Measurements from ENCODE around the gene PIP5KL1. TPM values are rescaled to one million over a fixed set of nuclear protein-coding genes. Genes with fewer than 3 reads are reported as not detected.

Gene PIP5KL1
- total and polyA plus RNA-seq, 2 of the 8 experiments (the other 6 are each of a cell fraction or from before 2014, with no cell fraction given), result 13.4 to 15.4 TPM

GRCh38 chr9:127967151-127967809 is 36.7 kb upstream of the PIP5KL1 start:
- H4K8ac ChIP-seq (ENCODE audit: extremely low read depth, insufficient read depth, low read length), result peak overlapping the region; percentile 58
- peaks cover 33% of the 10 kb centered on the region for H3K79me1 ChIP-seq (ENCODE audit: low read depth, low read length)
- H2BK15ac ChIP-seq (ENCODE audit: low read length), result no peak overlapping the region
- no peak overlapping the region for H2AK5ac ChIP-seq (ENCODE audit: low read depth, low read length)
- H4K20me1 ChIP-seq (replicated peaks in 1 of 2; ENCODE audit: control insufficient read depth in 1 of 2, insufficient read depth in 2 of 2, low read length in 2 of 2), result peaks cover 27 to 48% of the 10 kb centered on the region in 2 experiments
- POLR2A ChIA-PET (ENCODE audit: partially characterized antibody), result interaction anchor here (1.2 kb wide), 1 partner anchor 10 kb away, joined by 5 read pairs; no protein-coding TSS in a partner anchor
- H2BK20ac ChIP-seq (ENCODE audit: low read length), result no peak overlapping the region
- no peak overlapping the region for H3K18ac ChIP-seq (ENCODE audit: extremely low read depth, low read length)
- H2BK5ac ChIP-seq (ENCODE audit: low read depth, low read length), result no peak overlapping the region
- H3K27ac ChIP-seq (ENCODE audit: low read depth, low read length), result no peak overlapping the region
- no peak overlapping the region for H4K91ac ChIP-seq (replicated peaks; ENCODE audit: insufficient read length, low read length)
- H3K4ac ChIP-seq (replicated peaks; ENCODE audit: insufficient read length, low read depth, low read length), result no peak overlapping the region
- no peak overlapping the region for H4K5ac ChIP-seq (ENCODE audit: insufficient read length, low read depth, low read length)
- no peak overlapping the region for H2AFZ ChIP-seq (ENCODE audit: low read length)
- CTCF ChIA-PET (ENCODE audit: partially characterized antibody), result interaction anchor here (0.6 to 1.6 kb wide), 3 partner anchors 13 to 183 kb away, joined by 3 read pairs; no protein-coding TSS in a partner anchor
- H2BK120ac ChIP-seq (replicated peaks; ENCODE audit: low read depth, low read length), result no peak overlapping the region
- no peaks in the 10 kb centered on the region for H3K23me2 ChIP-seq (ENCODE audit: low read depth, low read length)
- DNase-seq (ENCODE audit: low read depth in 1 of 2, low spot score in 2 of 2), result no peak
- H3K56ac ChIP-seq (replicated peaks; ENCODE audit: insufficient read length, low read depth, low read length), result no peak overlapping the region
- WGBS, 2 experiments (ENCODE audit: extremely low coverage in 1 of 2, insufficient coverage in 1 of 2, insufficient read length in 1 of 2, insufficient replicate concordance in 2 of 2, low coverage in 1 of 2, low lambda C conversion rate in 2 of 2, missing lambda C conversion rate in 1 of 2), result 94% methylated on average over 7 of the region's 9 CpGs; no CpG with 5 or more reads in 1 of the 2 experiments
- FAIRE-seq, result no peak
- peaks cover 5 to 97% of the 10 kb centered on the region in 2 experiments; a peak in 3 of 4 replicates for H3K79me2 ChIP-seq (ENCODE audit: control insufficient read depth in 1 of 2, insufficient read depth in 2 of 2, low read length in 2 of 2)
- H3K23ac ChIP-seq (ENCODE audit: insufficient read length), result no peak overlapping the region
- 0 out of 2 replicates have a peak overlapping the region, but pooled peaks have one; percentile 1 for H2BK12ac ChIP-seq (ENCODE audit: low read depth, low read length)
- H3K27me3 ChIP-seq (replicated peaks in 1 of 4; ENCODE audit: control insufficient read depth in 3 of 4, extremely low read depth in 1 of 4, insufficient read depth in 3 of 4, low read length in 3 of 4), result no peaks in the 10 kb centered on the region
- H3K4me3 ChIP-seq (ENCODE audit: extremely low read depth in 1 of 4, insufficient read depth in 2 of 4, low read depth in 3 of 4, low read length in 4 of 4), result no peak overlapping the region
- no peak overlapping the region for H3K9ac ChIP-seq (replicated peaks in 1 of 4; ENCODE audit: extremely low read depth in 1 of 4, low read depth in 3 of 4, low read length in 3 of 4)
- H3K4me1 ChIP-seq (replicated peaks in 1 of 4; ENCODE audit: control insufficient read depth in 3 of 4, insufficient read depth in 4 of 4, low read length in 3 of 4), result peaks cover 0 to 56% (median 30%) of the 10 kb centered on the region in 4 experiments; a peak in 6 of 7 replicates
- no peaks in the 10 kb centered on the region for H3K9me3 ChIP-seq (ENCODE audit: insufficient read depth in 2 of 2, low read depth in 1 of 2, low read length in 1 of 2)
- H3K4me2 ChIP-seq (ENCODE audit: insufficient read depth in 1 of 2, low read depth in 2 of 2, low read length in 2 of 2), result no peak overlapping the region
- no peaks in the 10 kb centered on the region for H3K36me3 ChIP-seq (ENCODE audit: control insufficient read depth in 2 of 4, insufficient read depth in 4 of 4, low read length in 3 of 4)
- TF ChIP-seq BACH1 (IDR thresholded peaks at IDR 0.05; ENCODE audit: low read length) (no peak), KDM1A (IDR thresholded peaks at IDR 0.05; ENCODE audit: borderline replicate concordance, low read length) (no peak), MAFK (IDR thresholded peaks at IDR 0.05; ENCODE audit: low read depth, low read length) (no peak), ZNF274 (IDR thresholded peaks at IDR 0.05; ENCODE audit: borderline replicate concordance, extremely low read depth, low read length) (no peak), CTCF (IDR thresholded peaks at IDR 0.05; ENCODE audit: control extremely low read depth in 1 of 3, insufficient read depth in 1 of 3, low read depth in 1 of 3, low read length in 3 of 3) (no peak), SP2 (IDR thresholded peaks at IDR 0.05; ENCODE audit: low read length) (no peak), CREB1 (IDR thresholded peaks at IDR 0.05) (no peak), SP1 (IDR thresholded peaks at IDR 0.05; ENCODE audit: low read depth, low read length) (no peak)
- no peak overlapping the region for H3K14ac ChIP-seq (ENCODE audit: insufficient read length)
